Brain microvascular endothelial cell (primary cell): ENCODE results near the gene BCL11A.

ENCODE experiments used
- DNase-seq: peaks from one replicate; pipeline ENCODE4 v3.0.0-alpha.2; 2020
- H3K27ac ChIP-seq: fragments of 250-450 bp; sonication (Bioruptor Pico); 2 replicates; pipeline ENCODE4 v1.5.1; 2020; ENCODE audit warnings: mild to moderate bottlenecking, moderate library complexity
- H3K27me3 ChIP-seq: fragments of 250-450 bp; sonication (Bioruptor Pico); replicated peaks from 2 replicates; pipeline ENCODE4 v1.5.1; 2020; ENCODE audit warnings: mild to moderate bottlenecking
- H3K36me3 ChIP-seq: fragments of 250-450 bp; sonication (Bioruptor Pico); replicated peaks from 2 replicates; pipeline ENCODE4 v1.5.1; 2020; ENCODE audit warnings: mild to moderate bottlenecking
- H3K4me3 ChIP-seq: 2 replicates; pipeline ENCODE4 v1.5.1; 2011; ENCODE audit warnings: low read depth, mild to moderate bottlenecking, control low read depth, low read length, moderate library complexity
- in situ Hi-C: cut with HindIII; loops from 2 replicates; pipeline ENCODE4 v1.10.0; 2017; ENCODE audit warnings: low sequenced_read_pairs, low pct_ligation_motif_present
- TF ChIP-seq, protein P1 (sequence below): IDR thresholded peaks from 2 replicates; pipeline ENCODE4 v1.5.1; 2011; ENCODE audit warnings: low read depth, mild to moderate bottlenecking, moderate library complexity, low read length, control low read depth, inconsistent platforms; ENCODE audit errors: missing control alignments

BCL11A gene

DNA sequence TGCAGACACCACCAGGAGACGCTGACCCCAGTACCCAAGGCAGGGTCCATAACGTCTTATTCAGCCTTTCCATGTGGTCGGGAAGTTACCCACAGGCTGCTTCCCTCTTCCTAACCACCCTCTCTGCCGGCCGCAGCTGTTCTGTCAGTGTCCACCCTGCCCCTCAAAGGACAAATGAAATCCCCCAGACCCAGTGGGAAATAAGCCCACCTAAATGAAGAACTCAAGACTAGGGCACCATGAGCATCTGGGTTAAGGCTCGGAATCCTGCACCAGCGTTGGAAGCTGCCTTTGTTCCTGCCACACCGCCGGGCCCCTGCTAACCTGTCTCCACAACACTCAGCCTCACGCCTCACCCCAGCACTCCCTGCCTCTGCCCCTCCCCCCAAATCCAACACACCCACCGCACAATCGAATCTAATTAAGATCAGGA lies 21.7 kb downstream of the BCL11A start:
- DNase-seq: no peak
- H3K36me3 ChIP-seq: no peaks in the 10 kb centered on the region
- H3K27me3 ChIP-seq: no peaks in the 10 kb centered on the region
- no peak overlapping the region for H3K27ac ChIP-seq
- in situ Hi-C loops: no loop called here
- no peak overlapping the region for H3K4me3 ChIP-seq
- TF ChIP-seq, protein P1, sequence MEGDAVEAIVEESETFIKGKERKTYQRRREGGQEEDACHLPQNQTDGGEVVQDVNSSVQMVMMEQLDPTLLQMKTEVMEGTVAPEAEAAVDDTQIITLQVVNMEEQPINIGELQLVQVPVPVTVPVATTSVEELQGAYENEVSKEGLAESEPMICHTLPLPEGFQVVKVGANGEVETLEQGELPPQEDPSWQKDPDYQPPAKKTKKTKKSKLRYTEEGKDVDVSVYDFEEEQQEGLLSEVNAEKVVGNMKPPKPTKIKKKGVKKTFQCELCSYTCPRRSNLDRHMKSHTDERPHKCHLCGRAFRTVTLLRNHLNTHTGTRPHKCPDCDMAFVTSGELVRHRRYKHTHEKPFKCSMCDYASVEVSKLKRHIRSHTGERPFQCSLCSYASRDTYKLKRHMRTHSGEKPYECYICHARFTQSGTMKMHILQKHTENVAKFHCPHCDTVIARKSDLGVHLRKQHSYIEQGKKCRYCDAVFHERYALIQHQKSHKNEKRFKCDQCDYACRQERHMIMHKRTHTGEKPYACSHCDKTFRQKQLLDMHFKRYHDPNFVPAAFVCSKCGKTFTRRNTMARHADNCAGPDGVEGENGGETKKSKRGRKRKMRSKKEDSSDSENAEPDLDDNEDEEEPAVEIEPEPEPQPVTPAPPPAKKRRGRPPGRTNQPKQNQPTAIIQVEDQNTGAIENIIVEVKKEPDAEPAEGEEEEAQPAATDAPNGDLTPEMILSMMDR: no peak

DNA sequence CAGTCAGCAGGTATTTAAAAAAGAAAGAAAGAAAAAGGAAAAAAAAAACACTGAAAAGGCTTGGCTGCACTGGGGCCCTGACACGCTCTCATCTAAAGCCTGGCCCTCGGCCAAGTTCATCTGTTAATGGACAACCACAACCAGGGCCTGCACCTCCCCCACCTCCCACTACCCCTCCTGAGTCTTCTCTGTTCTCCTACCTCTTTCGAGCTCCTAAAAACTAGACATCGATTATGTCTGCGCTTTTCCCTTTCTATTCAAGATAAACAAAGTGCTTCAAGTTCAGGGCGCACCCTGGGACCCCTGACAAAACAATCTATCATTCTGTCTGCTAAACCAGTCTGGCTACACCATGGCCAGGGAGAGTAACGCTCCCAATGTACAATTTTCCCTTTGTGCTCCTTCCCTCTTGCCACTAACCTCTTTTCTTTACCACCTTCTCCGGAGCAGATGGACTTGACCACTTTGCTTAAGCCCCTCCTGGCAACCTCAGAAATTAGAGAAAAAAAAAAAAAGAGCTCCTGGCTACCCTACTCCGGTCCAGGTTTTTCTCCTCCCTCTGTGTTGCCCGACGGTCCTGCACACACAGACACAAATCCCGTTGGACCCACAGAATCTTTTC lies 22.7 kb downstream of the BCL11A start:
- no peak for DNase-seq
- H3K27me3 ChIP-seq: no peaks in the 10 kb centered on the region
- no peak overlapping the region for H3K4me3 ChIP-seq
- in situ Hi-C loops: no loop called here
- TF ChIP-seq, protein P1: no peak
- H3K36me3 ChIP-seq: no peaks in the 10 kb centered on the region
- H3K27ac ChIP-seq: no peak overlapping the region

DNA sequence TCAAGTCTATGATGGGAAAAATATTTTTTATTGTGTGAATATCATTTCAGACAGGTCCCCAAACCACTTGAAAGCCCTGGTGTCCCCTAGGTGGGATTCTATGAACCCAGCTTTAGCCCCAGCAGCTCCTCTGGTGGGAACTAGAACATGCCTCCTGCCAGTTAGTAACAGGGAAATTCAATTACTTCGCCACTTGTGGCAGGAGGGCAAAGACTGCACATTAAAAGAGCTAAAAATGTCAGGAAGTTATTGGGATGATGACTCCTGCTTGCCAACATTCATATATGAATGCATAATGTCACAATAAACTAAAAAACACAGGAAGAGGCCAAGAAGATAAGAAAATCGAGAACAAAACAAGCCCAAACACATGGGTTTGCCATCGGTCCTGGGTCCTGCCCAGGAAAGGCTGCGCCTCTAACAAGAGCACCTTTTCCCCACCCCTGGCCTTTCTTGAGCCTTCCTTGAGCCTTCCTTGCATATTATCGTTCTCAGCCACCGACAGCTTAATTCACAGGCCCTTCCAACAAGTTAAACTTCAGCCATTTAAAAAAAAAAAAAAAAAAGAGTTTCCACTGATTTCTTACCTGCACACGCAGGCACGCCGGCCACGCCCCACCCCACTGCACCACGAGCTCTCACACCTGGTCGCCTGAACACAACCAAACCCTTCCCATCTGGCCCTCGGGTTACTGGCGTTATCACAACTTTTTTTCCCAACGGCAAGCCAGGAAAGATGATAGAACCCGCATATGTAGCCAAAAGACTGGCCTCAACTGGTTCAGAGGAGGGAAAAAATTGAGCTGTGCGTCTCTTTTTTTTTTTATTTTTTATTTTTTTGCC lies 23.4 kb downstream of the BCL11A start:
- H3K4me3 ChIP-seq: no peak overlapping the region
- TF ChIP-seq, protein P1: no peak
- H3K27ac ChIP-seq: no peak overlapping the region
- in situ Hi-C loops: no loop called here
- no peaks in the 10 kb centered on the region for H3K27me3 ChIP-seq
- H3K36me3 ChIP-seq: no peaks in the 10 kb centered on the region
- DNase-seq: no peak

DNA sequence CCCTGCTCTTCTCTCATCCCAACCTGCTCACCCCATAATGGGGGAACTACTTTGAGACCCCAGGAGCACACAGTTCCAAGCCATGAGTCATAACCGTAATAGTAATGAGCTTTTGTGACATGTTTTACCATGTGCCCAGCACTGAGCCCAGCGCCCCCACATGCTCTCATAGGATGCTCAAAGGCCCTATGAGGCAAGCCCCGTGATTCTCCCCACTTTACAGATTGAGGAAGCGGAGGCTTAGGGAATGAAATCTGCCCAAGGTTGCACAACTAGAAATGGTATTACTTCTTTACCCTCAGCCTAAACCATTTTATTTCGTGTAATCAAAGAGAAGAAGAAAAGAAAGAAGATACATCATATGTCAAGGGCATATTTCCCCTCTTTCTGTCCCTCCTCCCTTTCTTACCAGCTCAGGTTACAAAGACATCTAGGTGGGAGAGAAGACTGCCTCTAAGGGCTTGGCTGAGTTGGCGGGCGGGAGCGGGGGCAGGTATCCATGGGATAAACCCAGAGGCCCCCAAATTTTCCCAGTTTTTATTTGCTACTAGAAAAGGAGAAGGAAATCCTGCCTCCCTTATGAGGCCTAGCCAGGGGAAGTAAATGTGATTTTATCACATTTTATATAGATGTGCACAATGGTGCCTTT lies 24.2 kb downstream of the BCL11A start:
- H3K36me3 ChIP-seq: no peaks in the 10 kb centered on the region
- H3K27me3 ChIP-seq: no peaks in the 10 kb centered on the region
- H3K4me3 ChIP-seq: no peak overlapping the region
- no peak for DNase-seq
- in situ Hi-C loops: no loop called here
- no peak overlapping the region for H3K27ac ChIP-seq
- TF ChIP-seq, protein P1: no peak

GRCh38 chr2:60528281-60529020 lies 25.0 kb downstream of the BCL11A start:
- Histone ChIP-seq H3K27me3 (no peaks in the 10 kb centered on the region), H3K27ac (no peak overlapping the region), H3K36me3 (no peaks in the 10 kb centered on the region), H3K4me3 (no peak overlapping the region)
- no peak for DNase-seq
- in situ Hi-C loops: no loop called here
- TF ChIP-seq, protein P1: no peak
